MM.1S (cell line): ENCODE measurements around the gene FRAS1.
"Not testable (repeated sequence)": the region's sequence is repeated elsewhere in the genome, so short reads cannot be mapped to it uniquely, and the experiment has no call there.

Source experiments
- DNase-seq: peaks from one replicate; pipeline ENCODE4 v3.0.0-alpha.2; 2015
- H2AFZ ChIP-seq: fragments of 300-600 bp; sonication (generic); 2 replicates; pipeline ENCODE4 v1.6.0; 2016; ENCODE audit warnings: antibody characterized with exemption, low read length
- H3F3A ChIP-seq: fragments of 300-600 bp; sonication (generic); 2 replicates; pipeline ENCODE4 v1.6.1; 2016; ENCODE audit warnings: mild to moderate bottlenecking, antibody characterized with exemption, low read length, moderate library complexity, mixed read lengths; ENCODE audit not compliant: insufficient read depth
- H3K27ac ChIP-seq: fragments of 300-600 bp; sonication (generic); 2 replicates; pipeline ENCODE4 v1.5.1; 2016; ENCODE audit warnings: mild to moderate bottlenecking, low read length
- H3K27me3 ChIP-seq: fragments of 300-600 bp; sonication (generic); replicated peaks from 2 replicates; pipeline ENCODE4 v1.6.0; 2016; ENCODE audit warnings: low read length; ENCODE audit not compliant: insufficient read depth
- H3K36me3 ChIP-seq: fragments of 300-600 bp; sonication (generic); replicated peaks from 2 replicates; pipeline ENCODE4 v1.6.1; 2016; ENCODE audit warnings: mild to moderate bottlenecking, low read length, mixed read lengths; ENCODE audit not compliant: insufficient read depth
- H3K4me1 ChIP-seq: fragments of 300-600 bp; sonication (generic); 2 replicates; pipeline ENCODE4 v1.6.1; 2016; ENCODE audit warnings: low read length, mixed read lengths
- H3K4me2 ChIP-seq: fragments of 300-600 bp; sonication (generic); 2 replicates; pipeline ENCODE4 v1.6.0; 2016; ENCODE audit warnings: low read depth, low read length
- H3K4me3 ChIP-seq: fragments of 300-600 bp; sonication (generic); 2 replicates; pipeline ENCODE4 v1.5.1; 2016; ENCODE audit warnings: low read length, mixed read lengths
- H3K79me2 ChIP-seq: fragments of 300-600 bp; sonication (generic); 2 replicates; pipeline ENCODE4 v1.6.1; 2016; ENCODE audit warnings: mixed run types, low read length, mixed read lengths
- H3K9ac ChIP-seq: fragments of 300-600 bp; sonication (generic); 2 replicates; pipeline ENCODE4 v1.6.1; 2016; ENCODE audit warnings: low read length, mixed read lengths
- H3K9me2 ChIP-seq: fragments of 300-600 bp; sonication (generic); replicated peaks from 2 replicates; pipeline ENCODE4 v1.6.1; 2016; ENCODE audit warnings: mild to moderate bottlenecking, low read length, mixed read lengths; ENCODE audit not compliant: insufficient read depth
- H3K9me3 ChIP-seq: fragments of 300-600 bp; sonication (generic); replicated peaks from 2 replicates; pipeline ENCODE4 v1.6.1; 2016; ENCODE audit warnings: mild to moderate bottlenecking, low read length, mixed read lengths; ENCODE audit not compliant: insufficient read depth
- H4K20me1 ChIP-seq: fragments of 300-600 bp; sonication (generic); 2 replicates; pipeline ENCODE4 v1.6.1; 2016; ENCODE audit warnings: mild to moderate bottlenecking, low read length, moderate library complexity, mixed read lengths; ENCODE audit not compliant: insufficient read depth
- CTCF ChIP-seq: fragments of 300-600 bp; sonication (generic); IDR thresholded peaks from 2 replicates; pipeline ENCODE4 v1.5.1; 2016; ENCODE audit warnings: antibody characterized with exemption, low read length, mixed read lengths
- EZH2 ChIP-seq: fragments of 300-600 bp; sonication (generic); optimal IDR thresholded peaks from 2 replicates; pipeline ENCODE3; 2017; ENCODE audit warnings: low read depth, mild to moderate bottlenecking, antibody characterized with exemption, low read length, mixed read lengths
- EZH2phosphoT487 ChIP-seq: fragments of 300-600 bp; sonication (generic); IDR thresholded peaks from 2 replicates; pipeline ENCODE4 v1.6.1; 2018; ENCODE audit warnings: antibody characterized with exemption, low read length

Gene FRAS1

GRCh38 chr4:78265006-78265405 lies 207.9 kb downstream of the FRAS1 start:
- no peaks in the 10 kb centered on the region for H4K20me1 ChIP-seq
- H3K9me2 ChIP-seq: no peaks in the 10 kb centered on the region
- TF ChIP-seq EZH2phosphoT487 (no peak), CTCF (no peak), EZH2 (no peak)
- no peaks in the 10 kb centered on the region for H3K79me2 ChIP-seq
- no peak for DNase-seq
- no peak overlapping the region for H2AFZ ChIP-seq
- no peaks in the 10 kb centered on the region for H3K27me3 ChIP-seq
- H3K4me1 ChIP-seq: no peaks in the 10 kb centered on the region
- no peak overlapping the region for H3K4me2 ChIP-seq
- H3F3A ChIP-seq: no peaks in the 10 kb centered on the region
- H3K27ac ChIP-seq: no peak overlapping the region
- H3K9me3 ChIP-seq: no peaks in the 10 kb centered on the region
- no peak overlapping the region for H3K4me3 ChIP-seq
- H3K36me3 ChIP-seq: no peaks in the 10 kb centered on the region
- no peak overlapping the region for H3K9ac ChIP-seq

GRCh38 chr4:78267790-78268189 lies 210.7 kb downstream of the FRAS1 start:
- Histone ChIP-seq H3F3A (no peaks in the 10 kb centered on the region), H3K4me2 (no peak overlapping the region), H3K9ac (no peak overlapping the region), H2AFZ (no peak overlapping the region), H4K20me1 (no peaks in the 10 kb centered on the region), H3K4me1 (no peaks in the 10 kb centered on the region), H3K27ac (no peak overlapping the region), H3K36me3 (no peaks in the 10 kb centered on the region), H3K27me3 (no peaks in the 10 kb centered on the region), H3K9me2 (no peaks in the 10 kb centered on the region), H3K4me3 (no peak overlapping the region), H3K79me2 (no peaks in the 10 kb centered on the region), H3K9me3 (no peaks in the 10 kb centered on the region)
- TF ChIP-seq EZH2 (no peak), CTCF (no peak), EZH2phosphoT487 (no peak)
- DNase-seq: no peak

- Histone ChIP-seq H3K4me2 (no peak overlapping the region), H3K79me2 (no peaks in the 10 kb centered on the region), H3K9me3 (no peaks in the 10 kb centered on the region), H2AFZ (no peak overlapping the region), H3K27me3 (no peaks in the 10 kb centered on the region), H3K4me1 (no peaks in the 10 kb centered on the region), H3K4me3 (no peak overlapping the region), H3K9me2 (no peaks in the 10 kb centered on the region), H3F3A (no peaks in the 10 kb centered on the region), H4K20me1 (no peaks in the 10 kb centered on the region), H3K27ac (no peak overlapping the region), H3K9ac (no peak overlapping the region), H3K36me3 (no peaks in the 10 kb centered on the region)
- TF ChIP-seq EZH2phosphoT487 (no peak), CTCF (no peak), EZH2 (no peak)
- no peak for DNase-seq
These were observed 211.5 kb downstream of the FRAS1 start for GRCh38 chr4:78268597-78268996.

GRCh38 chr4:78275450-78275849 lies 218.3 kb downstream of the FRAS1 start:
- H3K79me2 ChIP-seq, DNase-seq, H3K27me3 ChIP-seq: not testable (repeated sequence)

More at GRCh38 chr4:78275450-78275849, 218.3 kb downstream of the FRAS1 start:
- H4K20me1 ChIP-seq, H3K9me3 ChIP-seq, H3K4me2 ChIP-seq, H3F3A ChIP-seq, H3K4me3 ChIP-seq, H3K9ac ChIP-seq, H3K27ac ChIP-seq, H3K36me3 ChIP-seq, H3K4me1 ChIP-seq, H2AFZ ChIP-seq, H3K9me2 ChIP-seq: not testable (repeated sequence)
